ENCODE results near the gene MCF2L2.

DNA sequence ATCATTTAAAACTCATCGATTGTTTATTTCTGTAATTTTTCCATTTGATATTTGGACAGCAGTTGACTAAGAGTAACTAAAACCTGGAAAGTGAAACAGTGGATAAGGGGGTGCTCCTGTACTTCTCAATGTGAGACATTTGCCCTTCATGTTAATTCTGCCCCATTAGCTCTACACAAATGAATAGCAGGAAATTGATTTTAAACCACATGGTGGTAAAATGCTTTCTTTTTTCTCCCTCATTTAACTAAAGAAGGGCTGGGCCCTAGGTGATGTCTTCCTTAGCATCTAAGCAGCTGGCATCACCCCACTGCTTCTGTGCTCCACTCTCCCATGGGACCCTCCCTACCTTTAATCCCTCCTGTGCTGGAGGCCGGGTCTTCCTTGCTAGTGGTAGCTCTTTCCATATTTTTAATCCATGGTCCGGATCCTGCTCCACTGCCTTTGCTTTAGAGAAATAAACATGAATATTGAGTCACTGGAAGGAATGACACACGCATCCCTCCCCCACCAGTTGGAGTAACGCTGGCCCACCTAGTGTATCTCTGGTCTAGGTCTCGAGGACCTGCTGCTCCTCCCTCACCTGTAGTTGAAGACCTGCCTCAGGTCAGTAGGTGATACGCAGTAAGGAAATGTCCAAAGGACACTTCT is 235.6 kb downstream of the MCF2L2 start:
- TF ChIP-seq, protein P1, sequence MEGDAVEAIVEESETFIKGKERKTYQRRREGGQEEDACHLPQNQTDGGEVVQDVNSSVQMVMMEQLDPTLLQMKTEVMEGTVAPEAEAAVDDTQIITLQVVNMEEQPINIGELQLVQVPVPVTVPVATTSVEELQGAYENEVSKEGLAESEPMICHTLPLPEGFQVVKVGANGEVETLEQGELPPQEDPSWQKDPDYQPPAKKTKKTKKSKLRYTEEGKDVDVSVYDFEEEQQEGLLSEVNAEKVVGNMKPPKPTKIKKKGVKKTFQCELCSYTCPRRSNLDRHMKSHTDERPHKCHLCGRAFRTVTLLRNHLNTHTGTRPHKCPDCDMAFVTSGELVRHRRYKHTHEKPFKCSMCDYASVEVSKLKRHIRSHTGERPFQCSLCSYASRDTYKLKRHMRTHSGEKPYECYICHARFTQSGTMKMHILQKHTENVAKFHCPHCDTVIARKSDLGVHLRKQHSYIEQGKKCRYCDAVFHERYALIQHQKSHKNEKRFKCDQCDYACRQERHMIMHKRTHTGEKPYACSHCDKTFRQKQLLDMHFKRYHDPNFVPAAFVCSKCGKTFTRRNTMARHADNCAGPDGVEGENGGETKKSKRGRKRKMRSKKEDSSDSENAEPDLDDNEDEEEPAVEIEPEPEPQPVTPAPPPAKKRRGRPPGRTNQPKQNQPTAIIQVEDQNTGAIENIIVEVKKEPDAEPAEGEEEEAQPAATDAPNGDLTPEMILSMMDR (conservative IDR thresholded peaks at IDR 0.05 in 1 of 2, IDR thresholded peaks at IDR 0.05 in 1 of 2; ENCODE audit: extremely low read depth in 1 of 2, insufficient read depth in 1 of 2, low read depth in 1 of 2, low read length in 2 of 2) = no peak
- no peak for TF ChIP-seq EZH2 (IDR thresholded peaks at IDR 0.05; ENCODE audit: borderline replicate concordance, low read length)
